GM12878 (cell line): ENCODE measurements around the gene RPLP1. TPM values are rescaled to one million over a fixed set of nuclear protein-coding genes. Genes with fewer than 3 reads are reported as not detected.
A peak's percentile ranks its signal among the peaks of the same experiment; 100 is the strongest.

Experiments
- BCL11A ChIP-seq: IDR thresholded peaks from 2 replicates; pipeline ENCODE4 v1.6.1; 2011; ENCODE audit warnings: low read depth, low read length
- BRCA1 ChIP-seq: IDR thresholded peaks from 2 replicates; pipeline ENCODE4 v1.6.1; 2011; ENCODE audit warnings: low read depth, low read length, improper control_type of control experiment
- EED ChIP-seq: sonication (generic); IDR thresholded peaks from 2 replicates; pipeline ENCODE4 v1.6.1; 2016; ENCODE audit warnings: antibody characterized with exemption, low read depth
- EGR1 ChIP-seq, 2 experiments: IDR thresholded peaks; 1 replicate in 1 of 2; 2 replicates in 1 of 2; pipeline ENCODE4 v1.6.1; 2011 to 2012; ENCODE audit warnings: low read depth in 2 of 2, low read length in 2 of 2, borderline replicate concordance in 1 of 2, mild to moderate bottlenecking in 1 of 2, moderate library complexity in 1 of 2
- EP300 ChIP-seq, 2 experiments: fragments of 150-350 bp in 1 of 2; IDR thresholded peaks; 2 replicates each; pipeline ENCODE4 v1.6.1; 2011 to 2012; ENCODE audit warnings: low read depth in 2 of 2, low read length in 2 of 2, borderline replicate concordance in 1 of 2, improper control_type of control experiment in 1 of 2, inconsistent platforms in 1 of 2; ENCODE audit not compliant: control insufficient read depth in 1 of 2
- FOS ChIP-seq: IDR thresholded peaks from 3 replicates; pipeline ENCODE4 v1.6.1; 2011; ENCODE audit warnings: borderline replicate concordance; ENCODE audit not compliant: insufficient read length; ENCODE audit errors: extremely low read depth
- IKZF1 ChIP-seq: fragments of 450-650 bp; conservative IDR thresholded peaks from 2 replicates; pipeline ENCODE4 v1.6.1; 2017; ENCODE audit warnings: antibody characterized with exemption, mild to moderate bottlenecking
- JUND ChIP-seq: IDR thresholded peaks from 2 replicates; pipeline ENCODE4 v1.6.1; 2012; ENCODE audit warnings: low read depth, mild to moderate bottlenecking, low read length, improper control_type of control experiment, moderate library complexity
- KDM1A ChIP-seq: fragments of 200-600 bp; sonication (generic); IDR thresholded peaks from 2 replicates; pipeline ENCODE4 v1.6.1; 2016; ENCODE audit warnings: borderline replicate concordance
- KLF5 ChIP-seq: fragments of 450-650 bp; IDR thresholded peaks from 2 replicates; pipeline ENCODE4 v1.6.1; 2014; ENCODE audit warnings: mild to moderate bottlenecking; ENCODE audit not compliant: partially characterized antibody
- MAX ChIP-seq: IDR thresholded peaks from 2 replicates; pipeline ENCODE4 v1.6.1; 2012; ENCODE audit warnings: low read depth, low read length, improper control_type of control experiment
- MEF2A ChIP-seq: IDR thresholded peaks from 2 replicates; pipeline ENCODE4 v1.6.1; 2011; ENCODE audit warnings: low read depth, mild to moderate bottlenecking, low read length, moderate library complexity; ENCODE audit not compliant: insufficient read depth
- MYB ChIP-seq: fragments of 150-350 bp; IDR thresholded peaks from 2 replicates; pipeline ENCODE4 v1.6.1; 2014; ENCODE audit warnings: mild to moderate bottlenecking, low read depth, low read length, borderline replicate concordance
- NFXL1 ChIP-seq: fragments of 450-650 bp; IDR thresholded peaks from 2 replicates; pipeline ENCODE4 v1.6.1; 2017; ENCODE audit warnings: antibody characterized with exemption, mild to moderate bottlenecking, borderline replicate concordance
- NFYA ChIP-seq: IDR thresholded peaks from 2 replicates; pipeline ENCODE4 v1.6.1; 2011; ENCODE audit warnings: low read depth, mild to moderate bottlenecking, low read length, improper control_type of control experiment, borderline replicate concordance
- NR2F1 ChIP-seq: fragments of 450-650 bp; conservative IDR thresholded peaks from 2 replicates; pipeline ENCODE4 v1.6.1; 2017; ENCODE audit warnings: mild to moderate bottlenecking
- NRF1 ChIP-seq: conservative IDR thresholded peaks from 2 replicates; pipeline ENCODE4 v1.6.1; 2011; ENCODE audit warnings: mild to moderate bottlenecking, low read depth, low read length, improper control_type of control experiment
- PML ChIP-seq: IDR thresholded peaks from 2 replicates; pipeline ENCODE4 v1.6.1; 2012; ENCODE audit warnings: low read length, inconsistent platforms
- POLR2A ChIP-seq: IDR thresholded peaks from 2 replicates; pipeline ENCODE4 v1.6.1; 2011; ENCODE audit warnings: low read depth, mild to moderate bottlenecking, low read length
- RAD21 ChIP-seq: IDR thresholded peaks from 2 replicates; pipeline ENCODE4 v1.6.1; 2011; ENCODE audit warnings: mild to moderate bottlenecking, low read depth, low read length, moderate library complexity; ENCODE audit not compliant: insufficient read depth
- RUNX3 ChIP-seq: IDR thresholded peaks from 2 replicates; pipeline ENCODE4 v1.6.1; 2012; ENCODE audit warnings: low read length, inconsistent platforms
- STAT1 ChIP-seq: fragments of 450-650 bp; conservative IDR thresholded peaks from 2 replicates; pipeline ENCODE4 v1.6.1; 2014; ENCODE audit warnings: antibody characterized with exemption, mild to moderate bottlenecking
- TARDBP ChIP-seq: IDR thresholded peaks from 2 replicates; pipeline ENCODE4 v1.6.1; 2016; ENCODE audit warnings: borderline replicate concordance
- ZSCAN29 ChIP-seq: fragments of 450-650 bp; IDR thresholded peaks from 2 replicates; pipeline ENCODE4 v1.6.1; 2017; ENCODE audit warnings: mild to moderate bottlenecking, moderate library complexity
- polyA plus RNA-seq, 11 experiments: library from polyadenylated mRNA; depleted of rRNA in 4 of 11; unstranded in 6 of 11; stranded (reverse) in 5 of 11; fragments of >200 nt; fragmentation: Nextera tagmentation in 4 of 11; fragmentation: Illumina TruSeq in 1 of 11; extraction: Ambion mirVana in 4 of 11; extraction: Trizol in 1 of 11; gene quantifications; 1 replicate in 1 of 11; 2 replicates in 10 of 11; pipeline versions ENCODE4 v1.2.1 to v1.2.3, GENCODE V29; 2011 to 2016; ENCODE audit warnings: inconsistent platforms in 2 of 11, missing spikeins in 2 of 11, low read depth in 1 of 11
- total RNA-seq, 4 experiments: library from RNA; depleted of rRNA in 3 of 4; stranded (reverse); fragments of >200 nt in 3 of 4; fragmentation: Illumina TruSeq in 1 of 4; extraction: Trizol in 1 of 4; gene quantifications; 2 replicates each; pipeline versions ENCODE4 v1.2.1 to v1.2.3, GENCODE V29; 2013 to 2021
- TF ChIP-seq, protein P1 (sequence below): IDR thresholded peaks from 2 replicates; pipeline ENCODE4 v1.6.1; 2011; ENCODE audit warnings: borderline replicate concordance, low read depth, mild to moderate bottlenecking, moderate library complexity, mixed read lengths, low read length; ENCODE audit not compliant: insufficient read depth; ENCODE audit errors: extremely low read length
- TF ChIP-seq, protein P2 (sequence below): fragments of 450-650 bp; IDR thresholded peaks from 2 replicates; pipeline ENCODE4 v1.6.1; 2017; ENCODE audit warnings: borderline replicate concordance
- TF ChIP-seq, protein P3 (sequence below): IDR thresholded peaks from 2 replicates; pipeline ENCODE4 v1.6.1; 2011; ENCODE audit warnings: borderline replicate concordance, low read depth, mild to moderate bottlenecking, moderate library complexity, low read length; ENCODE audit not compliant: insufficient read depth, poor library complexity, severe bottlenecking

The RPLP1 gene
- total and polyA plus RNA-seq, 10 of the 15 experiments (the other 5 are each of a cell fraction or from before 2014, with no cell fraction given): 217 to 3,098 (median 1,664) TPM

GRCh38 chr15:69452692-69453521, at the start of gene RPLP1 (continued):
- peak; percentile 18; the same call in 1 of the 2 replicates for TF ChIP-seq RUNX3
- no peak for TF ChIP-seq BCL11A
- TF ChIP-seq, protein P1, sequence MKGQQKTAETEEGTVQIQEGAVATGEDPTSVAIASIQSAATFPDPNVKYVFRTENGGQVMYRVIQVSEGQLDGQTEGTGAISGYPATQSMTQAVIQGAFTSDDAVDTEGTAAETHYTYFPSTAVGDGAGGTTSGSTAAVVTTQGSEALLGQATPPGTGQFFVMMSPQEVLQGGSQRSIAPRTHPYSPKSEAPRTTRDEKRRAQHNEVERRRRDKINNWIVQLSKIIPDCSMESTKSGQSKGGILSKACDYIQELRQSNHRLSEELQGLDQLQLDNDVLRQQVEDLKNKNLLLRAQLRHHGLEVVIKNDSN: peak; percentile 65
- no peak for TF ChIP-seq RAD21
- no peak; the same call in 1 of the 2 replicates for TF ChIP-seq NR2F1
- TF ChIP-seq EGR1 (IDR thresholded peaks at IDR 0.05; ENCODE audit: borderline replicate concordance in 1 of 2, low read depth in 2 of 2, low read length in 2 of 2): no peak; a peak in 1 of 3 replicates
- peak; percentile 80 for TF ChIP-seq MAX
- TF ChIP-seq NFYA: no peak; the same call in 1 of the 2 replicates
- TF ChIP-seq, protein P2, sequence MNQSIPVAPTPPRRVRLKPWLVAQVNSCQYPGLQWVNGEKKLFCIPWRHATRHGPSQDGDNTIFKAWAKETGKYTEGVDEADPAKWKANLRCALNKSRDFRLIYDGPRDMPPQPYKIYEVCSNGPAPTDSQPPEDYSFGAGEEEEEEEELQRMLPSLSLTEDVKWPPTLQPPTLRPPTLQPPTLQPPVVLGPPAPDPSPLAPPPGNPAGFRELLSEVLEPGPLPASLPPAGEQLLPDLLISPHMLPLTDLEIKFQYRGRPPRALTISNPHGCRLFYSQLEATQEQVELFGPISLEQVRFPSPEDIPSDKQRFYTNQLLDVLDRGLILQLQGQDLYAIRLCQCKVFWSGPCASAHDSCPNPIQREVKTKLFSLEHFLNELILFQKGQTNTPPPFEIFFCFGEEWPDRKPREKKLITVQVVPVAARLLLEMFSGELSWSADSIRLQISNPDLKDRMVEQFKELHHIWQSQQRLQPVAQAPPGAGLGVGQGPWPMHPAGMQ: no peak
- no peak for TF ChIP-seq BRCA1
- no peak for TF ChIP-seq KDM1A
- peak; percentile 100 for TF ChIP-seq PML
- TF ChIP-seq NRF1: peak; percentile 58
- TF ChIP-seq EED: no peak
- peak; percentile 48; the same call in 1 of the 2 replicates for TF ChIP-seq TARDBP
- TF ChIP-seq ZSCAN29: no peak
- no peak for TF ChIP-seq NFXL1
- TF ChIP-seq FOS: no peak
- TF ChIP-seq JUND: no peak
- no peak for TF ChIP-seq MEF2A
- no peak; the same call in 1 of the 2 replicates for TF ChIP-seq STAT1
- TF ChIP-seq, protein P3, sequence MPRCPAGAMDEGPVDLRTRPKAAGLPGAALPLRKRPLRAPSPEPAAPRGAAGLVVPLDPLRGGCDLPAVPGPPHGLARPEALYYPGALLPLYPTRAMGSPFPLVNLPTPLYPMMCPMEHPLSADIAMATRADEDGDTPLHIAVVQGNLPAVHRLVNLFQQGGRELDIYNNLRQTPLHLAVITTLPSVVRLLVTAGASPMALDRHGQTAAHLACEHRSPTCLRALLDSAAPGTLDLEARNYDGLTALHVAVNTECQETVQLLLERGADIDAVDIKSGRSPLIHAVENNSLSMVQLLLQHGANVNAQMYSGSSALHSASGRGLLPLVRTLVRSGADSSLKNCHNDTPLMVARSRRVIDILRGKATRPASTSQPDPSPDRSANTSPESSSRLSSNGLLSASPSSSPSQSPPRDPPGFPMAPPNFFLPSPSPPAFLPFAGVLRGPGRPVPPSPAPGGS: no peak
- no peak for TF ChIP-seq EP300 (IDR thresholded peaks at IDR 0.05; ENCODE audit: borderline replicate concordance in 1 of 2, control insufficient read depth in 1 of 2, low read depth in 2 of 2, low read length in 2 of 2)
- TF ChIP-seq KLF5: peak; percentile 24
- TF ChIP-seq MYB: no peak
- peak; percentile 77 for TF ChIP-seq IKZF1
- peak; percentile 99 for TF ChIP-seq POLR2A
